ENCODE measurements around the gene FAM222A.

FAM222A gene

GRCh38 chr12:109708939-109709338 lies 4.7 kb upstream of the FAM222A start:
- no peak for DNase-seq (ENCODE audit: low spot score)
- TF ChIP-seq, protein P1, sequence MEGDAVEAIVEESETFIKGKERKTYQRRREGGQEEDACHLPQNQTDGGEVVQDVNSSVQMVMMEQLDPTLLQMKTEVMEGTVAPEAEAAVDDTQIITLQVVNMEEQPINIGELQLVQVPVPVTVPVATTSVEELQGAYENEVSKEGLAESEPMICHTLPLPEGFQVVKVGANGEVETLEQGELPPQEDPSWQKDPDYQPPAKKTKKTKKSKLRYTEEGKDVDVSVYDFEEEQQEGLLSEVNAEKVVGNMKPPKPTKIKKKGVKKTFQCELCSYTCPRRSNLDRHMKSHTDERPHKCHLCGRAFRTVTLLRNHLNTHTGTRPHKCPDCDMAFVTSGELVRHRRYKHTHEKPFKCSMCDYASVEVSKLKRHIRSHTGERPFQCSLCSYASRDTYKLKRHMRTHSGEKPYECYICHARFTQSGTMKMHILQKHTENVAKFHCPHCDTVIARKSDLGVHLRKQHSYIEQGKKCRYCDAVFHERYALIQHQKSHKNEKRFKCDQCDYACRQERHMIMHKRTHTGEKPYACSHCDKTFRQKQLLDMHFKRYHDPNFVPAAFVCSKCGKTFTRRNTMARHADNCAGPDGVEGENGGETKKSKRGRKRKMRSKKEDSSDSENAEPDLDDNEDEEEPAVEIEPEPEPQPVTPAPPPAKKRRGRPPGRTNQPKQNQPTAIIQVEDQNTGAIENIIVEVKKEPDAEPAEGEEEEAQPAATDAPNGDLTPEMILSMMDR (IDR thresholded peaks at IDR 0.05; ENCODE audit: extremely low read depth, missing control alignments) = no peak

- DNase-seq (ENCODE audit: low spot score) = no peak
- TF ChIP-seq, protein P1 (IDR thresholded peaks at IDR 0.05; ENCODE audit: extremely low read depth, missing control alignments) = no peak
Observed at GRCh38 chr12:109709401-109709991, 4.1 kb upstream of the FAM222A start.

DNA sequence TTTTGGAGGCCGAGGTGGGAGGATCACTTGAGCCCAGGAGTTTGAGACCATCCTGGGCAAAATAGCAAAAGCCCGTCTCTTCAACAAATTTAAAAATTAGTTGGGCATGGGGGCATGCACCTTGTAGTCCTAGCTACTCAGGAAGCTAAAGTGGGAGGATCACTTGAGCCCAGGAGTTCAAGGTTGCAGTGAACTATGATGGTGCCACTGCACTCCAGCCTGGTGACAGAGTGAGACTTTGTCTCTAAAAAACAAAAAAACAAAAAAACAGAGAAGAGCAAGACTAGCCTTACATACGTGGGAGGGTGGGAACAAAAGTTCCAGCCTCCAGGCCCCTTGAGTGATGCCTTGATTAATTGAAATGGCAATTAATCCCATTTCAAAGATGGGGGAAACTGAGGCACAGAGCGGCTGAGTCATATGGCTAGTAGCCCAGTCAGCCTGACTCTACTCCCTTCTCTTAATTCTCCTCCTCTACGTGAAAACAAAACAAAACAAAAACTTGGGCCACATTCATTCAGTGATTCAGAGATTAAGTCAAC lies 3.3 kb upstream of the FAM222A start:
- TF ChIP-seq, protein P1 (IDR thresholded peaks at IDR 0.05; ENCODE audit: extremely low read depth, missing control alignments) = no peak
- DNase-seq (ENCODE audit: low spot score) = no peak

- TF ChIP-seq, protein P1 (IDR thresholded peaks at IDR 0.05; ENCODE audit: extremely low read depth, missing control alignments) = no peak
- DNase-seq (ENCODE audit: low spot score) = no peak
Observed at GRCh38 chr12:109710747-109711595, 2.7 kb upstream of the FAM222A start.

DNA sequence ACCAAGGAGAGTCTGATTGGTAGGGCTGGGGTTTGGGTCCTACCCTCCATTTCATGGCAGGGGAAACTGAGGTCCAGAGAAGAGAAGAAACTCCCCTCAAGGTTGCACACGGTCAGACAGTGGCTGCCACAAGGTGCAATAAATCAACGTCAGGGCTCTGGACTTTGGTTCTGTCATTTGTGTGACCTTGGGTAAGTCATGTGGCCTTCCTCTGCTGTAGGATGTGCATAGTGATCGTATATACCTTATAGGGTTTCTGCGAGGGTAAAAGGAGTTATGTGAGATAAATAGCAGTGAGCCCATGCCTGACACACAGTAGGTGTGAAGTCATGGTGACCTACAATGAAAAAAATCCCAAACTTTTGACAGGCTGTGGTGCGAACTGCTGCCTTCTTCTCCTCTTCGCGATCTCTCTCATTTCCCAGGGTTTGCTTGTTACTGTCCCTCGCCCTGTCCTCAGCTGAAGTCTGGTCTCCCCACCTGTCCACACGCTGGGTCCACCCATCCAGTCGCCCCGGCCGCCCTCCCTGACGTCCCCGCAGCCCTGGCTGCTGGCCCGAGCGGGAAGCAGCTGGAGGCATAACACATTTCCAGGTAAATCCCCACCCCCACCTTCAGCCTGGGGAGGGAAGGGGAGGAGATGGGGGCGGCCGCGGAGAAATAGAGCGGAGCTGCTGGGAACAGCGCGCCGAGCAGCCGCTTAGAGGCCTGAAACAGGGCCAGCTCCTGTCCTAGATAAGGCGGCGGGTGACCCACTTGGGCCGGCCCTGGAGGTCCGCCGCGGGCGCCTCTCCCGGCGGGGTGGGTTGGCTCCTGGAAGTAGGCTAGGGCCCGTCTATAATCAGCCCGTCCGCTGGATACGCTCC lies 1.8 kb upstream of the FAM222A start:
- TF ChIP-seq, protein P1 (IDR thresholded peaks at IDR 0.05; ENCODE audit: extremely low read depth, missing control alignments) = no peak
- no peak for DNase-seq (ENCODE audit: low spot score)

DNA sequence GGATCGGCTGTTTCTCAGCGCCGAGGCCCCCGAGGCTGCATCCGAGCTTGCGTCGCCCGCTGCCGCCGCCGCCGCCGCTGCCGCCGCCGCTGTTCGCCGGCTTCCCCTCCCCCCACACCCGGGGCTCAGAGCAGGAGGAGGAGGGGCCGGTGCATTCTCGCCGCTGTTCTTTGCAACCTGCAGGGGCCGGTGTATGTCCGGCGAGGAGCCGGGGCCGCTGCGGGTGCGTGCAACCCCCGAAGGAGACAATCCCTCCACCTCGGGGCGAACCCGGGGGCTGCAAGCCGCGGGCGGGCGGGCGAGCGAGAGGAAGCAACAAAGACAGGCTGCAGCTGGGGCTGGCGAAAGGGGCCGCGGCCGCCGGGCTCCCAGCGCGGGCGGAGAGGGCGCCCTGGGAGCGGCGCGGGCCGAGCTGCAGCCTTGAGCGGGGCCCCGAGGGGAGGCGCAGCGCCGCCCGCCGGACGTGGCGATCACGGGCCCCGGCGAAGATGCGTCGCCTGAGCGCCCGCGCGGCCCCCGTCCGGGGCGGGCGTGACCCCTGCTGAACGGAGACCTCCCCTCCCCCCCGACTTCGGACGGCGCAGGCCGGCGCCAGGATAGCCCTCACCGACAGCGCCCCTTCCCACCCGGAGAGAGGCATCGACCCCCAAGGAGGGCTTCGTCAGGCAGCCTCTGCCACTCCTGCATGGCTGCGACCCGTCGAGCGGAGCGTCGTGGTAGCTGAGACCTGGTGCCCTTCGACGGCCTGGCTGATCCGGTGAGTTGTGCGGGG lies 702 bp downstream of the FAM222A start:
- DNase-seq (ENCODE audit: low spot score) = peak; percentile 80
- TF ChIP-seq, protein P1 (IDR thresholded peaks at IDR 0.05; ENCODE audit: extremely low read depth, missing control alignments) = peak; percentile 5

Data from GM20000 (cell line).